CD4-positive, alpha-beta T cell treated with Interferon alpha-2 for 1 hour (primary cell): ENCODE results near the gene GKAP1.
A peak's percentile ranks its signal among the peaks of the same experiment; 100 is the strongest.
"Not testable (repeated sequence)": the region's sequence is repeated elsewhere in the genome, so short reads cannot be mapped to it uniquely, and the experiment has no call there.

Experiments
- DNase-seq, 2 donors: peaks; one replicate each; pipeline ENCODE4 v3.0.0-alpha.2; 2020 to 2022

The GKAP1 gene

DNA sequence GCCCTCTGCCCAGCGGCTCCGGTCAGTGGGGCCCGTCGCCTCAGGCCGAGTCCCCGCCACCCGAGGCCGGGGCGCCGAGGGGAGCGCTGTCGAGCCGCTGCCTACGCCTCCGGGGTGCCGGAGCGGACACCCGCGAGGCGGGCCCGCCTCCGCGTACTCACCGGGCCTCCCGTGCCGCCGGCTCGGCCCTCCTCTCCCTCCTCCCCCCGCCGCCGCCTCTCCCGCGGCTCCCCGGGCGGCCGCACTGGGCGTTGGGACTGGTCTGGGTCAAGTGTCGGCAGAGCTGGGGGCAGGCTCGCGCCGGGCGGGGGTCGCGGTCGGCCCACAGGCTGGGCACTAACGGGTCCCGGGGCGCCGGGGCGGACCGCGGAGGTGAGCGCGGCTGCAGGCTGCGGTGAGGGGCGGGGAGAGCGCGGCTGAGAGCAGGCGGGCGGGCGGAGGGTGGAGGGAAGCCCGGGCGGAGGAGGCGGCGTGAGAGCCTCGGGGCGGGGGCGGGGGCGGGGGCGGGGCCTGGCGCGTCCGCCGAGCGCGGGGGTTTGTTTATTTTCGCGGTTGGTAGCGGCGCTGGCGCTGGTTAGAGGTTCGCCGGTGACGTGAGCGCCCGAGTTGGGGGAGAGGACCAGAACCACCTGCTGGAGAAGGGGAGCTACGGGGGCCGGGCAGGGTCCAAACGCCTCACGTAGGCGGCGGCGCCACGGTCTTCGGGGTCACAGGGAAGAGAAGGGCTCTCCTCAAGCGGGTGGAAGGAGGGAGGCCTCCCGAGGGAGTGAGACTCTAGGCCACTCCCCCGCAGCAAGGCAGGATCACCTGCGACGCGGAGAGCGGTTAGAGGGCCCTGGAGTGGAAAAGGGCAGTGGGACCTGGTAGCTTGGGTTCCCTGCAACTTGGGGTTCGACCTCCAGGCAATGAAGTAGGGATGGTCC lies at the start of gene GKAP1:
Gene GKAP1, minus strand, starts transcription at position 414 of the 923 bp plus-strand sequence. CDS start 11,252 bp downstream, outside the sequence.
- DNase-seq, result peak; percentile 90

DNA sequence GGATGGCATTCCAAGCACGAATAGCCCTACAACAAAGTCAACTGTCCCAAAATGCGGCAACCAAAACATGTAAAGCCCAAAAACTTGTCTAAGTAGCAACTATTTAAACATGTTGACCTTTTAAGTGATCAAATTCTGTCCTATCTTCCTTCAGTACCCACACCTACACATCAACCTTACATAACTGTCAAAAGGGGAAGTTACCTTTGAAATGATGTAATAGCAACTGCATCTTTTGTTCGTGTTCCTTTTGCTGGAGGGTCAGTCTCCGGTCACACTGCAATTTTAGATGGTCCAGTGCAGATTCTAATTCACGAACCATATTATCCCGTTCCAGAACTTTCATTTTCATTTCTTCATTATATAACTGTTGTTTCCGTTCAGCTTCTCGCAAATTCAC lies 32.3 kb upstream of the GKAP1 start:
- not testable (repeated sequence) for DNase-seq

DNA sequence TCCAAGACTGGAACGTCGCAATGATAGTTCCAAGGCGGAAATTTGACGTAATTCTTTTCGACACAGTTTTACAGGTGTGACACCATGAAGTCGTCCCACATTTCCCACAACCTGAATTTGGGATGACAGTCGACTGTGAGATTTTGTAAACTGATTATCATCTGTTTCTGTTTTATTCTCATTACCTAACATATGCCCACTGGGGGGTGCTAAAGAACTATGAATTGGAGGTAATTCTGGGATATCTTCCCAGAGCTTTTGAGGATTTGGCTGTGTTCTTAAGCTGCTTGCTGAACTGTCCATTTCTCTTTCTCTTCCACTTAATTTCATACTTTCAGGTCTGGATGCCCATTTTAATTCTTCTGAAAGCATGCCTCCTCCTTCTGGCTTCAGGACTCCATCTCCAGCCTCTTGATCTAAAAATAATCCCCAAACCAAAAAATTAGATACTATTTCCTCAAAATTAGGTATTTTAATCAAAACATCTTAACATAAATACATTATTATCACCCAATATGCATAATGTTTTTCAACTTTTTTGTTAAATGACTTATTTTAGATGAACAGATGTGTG lies 19.6 kb upstream of the GKAP1 start:
- DNase-seq, result not testable (repeated sequence)

DNA sequence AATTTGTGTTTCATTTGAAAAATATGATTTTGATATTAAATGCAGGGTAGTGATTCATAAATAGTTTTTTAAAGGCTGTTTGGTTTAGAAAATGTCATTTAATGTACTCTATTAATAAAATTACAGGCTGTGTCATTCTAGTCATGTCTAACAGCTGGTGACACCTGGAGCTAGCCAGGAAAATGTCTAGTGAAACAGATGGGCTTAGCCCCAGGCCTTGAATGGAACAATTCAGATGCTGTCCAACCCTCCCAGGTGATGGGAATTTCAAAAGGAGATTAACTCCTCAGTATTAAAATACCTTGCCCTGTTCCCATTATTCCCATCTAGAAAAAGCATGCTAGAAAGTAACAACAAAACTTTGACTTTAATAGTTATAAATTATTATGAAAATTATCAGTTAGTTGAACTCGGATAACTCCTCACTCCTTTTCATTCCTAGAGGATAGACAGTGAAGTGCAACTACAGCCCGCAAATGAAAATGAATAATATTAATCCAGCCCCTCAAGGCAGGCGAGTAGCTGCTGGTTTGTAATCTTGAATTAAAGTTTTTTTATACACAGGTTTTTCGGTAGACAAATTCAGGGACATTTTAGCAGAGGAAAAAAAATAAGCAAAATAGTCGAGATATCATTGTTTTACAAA lies 13.0 kb upstream of the GKAP1 start:
- not testable (repeated sequence) for DNase-seq

DNA sequence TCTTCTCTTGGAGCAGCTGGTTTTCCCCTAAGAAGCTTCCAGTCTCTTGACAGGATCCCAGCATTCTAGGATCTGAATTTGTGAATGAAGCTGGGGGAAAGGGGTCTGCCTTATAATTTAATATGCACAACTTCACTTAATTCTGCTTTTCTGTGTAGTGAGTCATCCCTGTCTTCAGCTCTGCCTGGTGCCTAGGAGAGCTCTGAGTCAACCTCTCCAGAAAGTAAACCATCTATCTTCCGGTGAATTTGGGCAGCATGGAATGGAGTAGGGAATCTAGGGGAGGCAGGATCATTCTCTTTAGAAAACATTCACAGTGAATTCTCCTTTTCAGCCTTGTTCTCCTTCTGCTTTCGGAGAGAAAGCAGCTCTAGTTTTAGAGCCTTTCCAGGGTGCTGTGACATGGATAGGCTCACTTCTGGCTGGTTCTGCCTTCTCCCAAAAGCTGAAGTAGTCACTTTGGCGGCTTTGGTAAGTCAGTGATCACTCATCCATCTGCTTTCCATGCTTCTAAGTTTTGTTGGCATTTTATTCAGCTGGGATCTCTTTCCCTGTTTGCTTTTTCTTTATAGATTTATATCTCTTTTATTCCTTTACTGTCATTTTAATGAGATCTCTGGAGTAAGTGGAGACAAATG lies 7.5 kb upstream of the GKAP1 start:
- not testable (repeated sequence) for DNase-seq

DNA sequence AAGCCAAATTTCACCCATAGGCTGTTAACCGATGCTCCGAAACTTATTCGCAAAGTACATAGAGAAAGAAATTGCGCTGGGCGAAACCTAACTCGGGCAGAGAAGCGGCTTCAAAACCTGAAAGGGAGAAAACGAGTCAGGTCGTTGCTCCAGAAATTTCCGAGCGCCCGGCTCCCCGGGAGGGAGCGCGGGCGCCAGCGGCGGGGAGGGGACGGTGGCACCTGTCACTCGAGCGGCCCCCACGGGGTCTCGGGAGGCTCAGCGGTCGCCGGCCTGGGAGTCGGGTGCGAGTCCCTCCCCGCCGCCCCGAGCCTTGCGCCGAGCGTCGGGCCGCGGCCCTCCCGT lies 586 bp downstream of the GKAP1 start:
- not testable (repeated sequence) for DNase-seq

DNA sequence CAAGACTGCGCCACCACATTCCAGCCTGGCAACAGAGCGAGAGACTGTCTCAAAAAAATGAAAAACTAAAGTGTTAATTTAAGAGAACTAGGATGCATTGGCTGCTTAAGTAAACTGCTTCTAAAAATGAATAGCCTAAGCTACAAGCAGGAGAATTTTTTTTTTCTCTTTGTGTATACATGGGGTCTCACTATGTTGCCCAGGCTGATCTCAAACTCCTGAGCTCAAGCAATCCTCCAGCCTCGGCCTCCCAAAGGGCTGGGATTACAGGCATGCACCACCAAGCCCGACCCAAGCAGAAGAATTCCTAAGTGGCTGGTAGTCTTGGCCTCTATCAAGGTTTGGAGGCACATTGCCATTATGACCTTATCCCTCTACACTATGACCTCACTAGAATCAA lies 2.4 kb downstream of the GKAP1 start:
- not testable (repeated sequence) for DNase-seq

DNA sequence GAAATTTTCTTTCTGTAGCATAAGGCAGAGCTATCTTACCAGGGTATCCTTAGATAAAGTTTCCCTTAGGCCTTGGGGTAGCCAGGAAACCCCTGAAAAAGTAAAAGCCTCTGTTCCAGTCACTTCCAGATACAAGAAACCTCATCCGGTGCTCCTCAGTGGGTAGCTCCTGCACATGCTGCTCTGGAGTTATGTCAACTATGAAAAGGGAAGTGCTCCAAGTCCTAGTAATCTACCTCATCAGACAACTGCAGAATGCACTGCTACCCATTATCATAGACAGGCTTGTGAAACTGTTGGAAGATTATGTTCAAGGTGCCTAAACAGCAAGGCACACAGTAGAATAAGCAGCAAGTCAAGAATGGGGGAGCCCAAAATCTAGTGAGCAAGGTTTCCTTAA lies 8.4 kb downstream of the GKAP1 start:
- not testable (repeated sequence) for DNase-seq

DNA sequence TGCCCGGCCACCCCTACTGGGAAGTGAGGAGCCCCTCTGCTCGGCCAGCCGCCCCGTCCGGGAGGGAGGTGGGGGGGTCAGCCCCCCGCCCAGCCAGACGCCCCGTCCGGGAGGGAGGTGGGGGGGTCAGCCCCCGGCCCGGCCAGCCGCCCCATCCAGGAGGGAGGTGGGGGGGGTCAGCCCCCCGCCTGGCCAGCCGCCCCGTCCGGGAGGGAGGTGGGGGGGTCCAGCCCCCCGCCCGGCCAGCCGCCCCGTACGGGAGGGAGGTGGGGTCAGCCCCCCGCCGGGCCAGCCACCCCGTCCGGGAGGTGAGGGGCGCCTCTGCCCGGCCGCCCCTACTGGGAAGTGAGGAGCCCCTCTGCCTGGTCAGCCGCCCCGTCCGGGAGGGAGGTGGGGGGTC lies 13.1 kb downstream of the GKAP1 start:
- DNase-seq, result not testable (repeated sequence)

DNA sequence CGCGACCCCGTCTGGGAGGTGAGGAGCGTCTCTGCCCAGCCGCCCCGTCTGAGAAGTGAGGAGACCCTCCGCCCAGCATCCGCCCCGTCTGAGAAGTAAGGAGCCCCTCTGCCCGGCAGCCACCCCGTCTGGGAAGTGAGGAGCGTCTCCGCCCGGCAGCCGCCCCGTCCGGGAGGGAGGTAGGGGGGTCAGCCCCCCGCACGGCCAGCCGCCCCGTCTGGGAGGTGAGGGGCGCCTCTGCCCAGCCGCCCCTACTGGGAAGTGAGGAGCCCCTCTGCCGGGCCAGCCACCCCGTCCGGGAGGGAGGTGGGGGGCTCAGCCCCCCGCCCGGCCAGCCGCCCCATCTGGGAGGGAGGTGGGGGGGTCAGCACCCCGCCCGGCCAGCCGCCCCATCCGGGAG lies 13.6 kb downstream of the GKAP1 start:
- not testable (repeated sequence) for DNase-seq

DNA sequence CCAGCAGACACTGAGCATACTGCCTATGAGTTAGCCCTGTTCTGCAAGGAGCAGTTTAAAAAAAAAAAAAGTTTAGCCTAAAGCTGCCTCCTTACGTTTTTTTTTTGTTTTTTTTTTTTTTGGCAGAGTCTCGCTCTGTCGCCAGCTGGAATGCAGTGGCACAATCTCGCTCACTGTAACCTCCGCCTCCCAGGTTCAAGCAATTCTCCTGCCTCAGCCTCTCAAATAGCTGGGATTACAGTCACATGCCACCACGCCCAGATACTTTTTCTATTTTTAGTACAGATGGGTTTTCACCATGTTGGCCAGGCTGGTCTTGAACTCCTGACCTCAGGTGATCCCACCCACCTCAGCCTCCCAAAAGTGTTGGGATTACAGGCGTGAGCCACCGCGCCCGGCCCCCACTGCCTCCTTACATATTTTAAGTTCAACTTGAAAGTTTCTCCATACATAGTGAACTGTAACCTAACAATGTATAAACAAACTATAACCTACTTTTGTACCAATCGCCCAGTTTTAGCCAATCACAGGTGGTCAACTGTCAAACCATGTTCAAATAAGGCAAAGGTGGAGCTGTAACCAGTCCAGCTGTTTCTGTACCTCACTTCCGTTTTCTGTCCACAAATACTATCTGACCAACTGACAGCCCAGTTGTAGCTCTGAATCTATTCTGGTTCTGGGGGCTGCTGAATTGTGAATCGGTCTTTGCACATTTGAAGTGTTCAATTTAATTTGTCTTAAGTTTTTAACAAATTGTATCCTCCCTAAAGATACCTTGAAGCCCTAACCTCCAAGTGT lies 17.1 kb downstream of the GKAP1 start:
- DNase-seq, result no peak

DNA sequence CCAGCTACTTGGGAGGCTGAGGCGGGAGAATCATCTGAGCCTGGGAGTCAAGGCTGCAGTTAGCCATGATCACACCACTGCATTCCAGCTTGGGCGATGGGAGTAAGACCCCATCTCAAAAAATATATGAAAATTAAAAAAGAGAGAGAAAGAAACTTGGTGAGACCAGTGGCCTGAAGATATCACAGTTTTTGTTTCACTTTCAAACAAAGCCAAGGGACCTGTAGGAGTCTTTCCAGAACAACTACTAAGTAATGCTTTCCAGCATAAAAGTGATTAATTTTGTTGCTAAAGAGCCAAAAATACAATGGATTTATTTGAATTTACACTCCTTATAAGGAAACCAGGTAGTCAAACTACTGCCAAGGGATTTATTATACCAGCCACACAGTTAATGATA lies 23.5 kb downstream of the GKAP1 start:
- no peak for DNase-seq

DNA sequence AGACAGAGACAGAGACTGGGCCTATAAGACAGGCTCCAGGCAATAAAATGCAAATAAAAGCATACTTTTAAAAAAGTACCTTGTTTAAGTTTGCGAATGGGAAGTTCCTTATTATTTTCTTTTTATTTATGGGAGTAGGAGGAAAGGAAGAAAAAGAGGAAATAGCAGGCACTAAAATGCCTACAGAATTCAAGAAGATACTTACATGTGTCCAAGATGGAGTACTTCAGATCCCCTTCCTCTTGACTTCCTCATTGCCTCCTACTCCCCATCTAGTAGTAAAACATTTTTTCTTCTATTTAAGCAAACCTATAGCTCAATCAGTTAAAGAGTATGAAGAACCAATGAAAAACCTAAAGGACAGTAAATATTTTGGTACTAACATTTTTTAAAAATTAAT lies 24.8 kb downstream of the GKAP1 start:
- no peak for DNase-seq

DNA sequence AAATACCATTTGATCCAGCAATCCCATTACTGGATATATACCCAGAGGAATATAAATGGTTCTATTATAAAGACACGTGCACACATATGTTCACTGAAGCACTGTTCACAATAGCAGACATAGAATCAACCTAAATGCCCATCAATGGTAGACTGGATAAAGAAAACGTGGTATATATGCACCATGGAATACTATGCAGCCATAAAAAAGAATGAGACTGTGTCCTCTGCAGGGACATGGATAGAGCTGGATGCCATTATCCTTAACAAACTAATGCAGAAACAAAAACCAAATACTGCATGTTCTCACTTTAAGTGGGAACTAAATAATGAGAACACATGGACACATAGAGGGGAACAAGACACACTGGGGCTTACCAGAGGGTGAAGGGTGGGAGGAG lies 39.4 kb downstream of the GKAP1 start:
- no peak for DNase-seq

DNA sequence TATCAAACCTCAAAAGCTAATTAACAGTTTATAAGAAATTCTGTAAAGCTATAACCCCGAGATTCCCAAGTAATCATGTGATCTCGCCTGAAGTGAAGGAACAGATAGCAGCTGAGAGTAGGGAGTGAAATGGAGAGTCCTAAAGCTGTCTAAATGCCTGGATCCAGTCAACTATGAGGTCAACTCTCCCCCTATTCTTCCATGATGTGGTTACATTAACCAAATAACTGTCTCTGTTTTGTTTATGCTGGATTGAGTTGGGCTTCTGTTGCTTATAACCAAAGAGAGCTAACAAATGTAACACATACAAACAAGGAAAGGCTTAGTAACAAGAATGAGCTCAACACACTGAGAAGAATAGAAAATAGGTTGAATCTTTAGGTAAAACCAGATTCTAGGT lies 41.6 kb downstream of the GKAP1 start:
- DNase-seq, result no peak

DNA sequence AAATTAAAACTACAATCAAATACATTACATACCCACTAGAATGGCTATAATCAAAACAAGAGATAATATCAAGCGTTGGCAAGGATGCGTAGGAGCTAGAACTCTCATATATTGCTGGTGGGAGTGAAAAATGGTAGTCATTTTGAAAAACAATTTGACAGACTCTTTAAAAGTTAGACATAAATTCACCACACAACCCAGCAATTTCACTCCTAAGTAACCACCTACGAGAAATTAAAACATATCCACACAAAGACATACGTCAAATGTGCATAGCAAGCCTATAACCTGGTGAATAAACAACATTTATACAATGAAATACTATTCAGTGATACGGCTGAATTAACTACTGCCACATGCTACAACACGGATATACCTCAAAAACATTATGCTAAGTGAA lies 44.7 kb downstream of the GKAP1 start:
- DNase-seq, result no peak

DNA sequence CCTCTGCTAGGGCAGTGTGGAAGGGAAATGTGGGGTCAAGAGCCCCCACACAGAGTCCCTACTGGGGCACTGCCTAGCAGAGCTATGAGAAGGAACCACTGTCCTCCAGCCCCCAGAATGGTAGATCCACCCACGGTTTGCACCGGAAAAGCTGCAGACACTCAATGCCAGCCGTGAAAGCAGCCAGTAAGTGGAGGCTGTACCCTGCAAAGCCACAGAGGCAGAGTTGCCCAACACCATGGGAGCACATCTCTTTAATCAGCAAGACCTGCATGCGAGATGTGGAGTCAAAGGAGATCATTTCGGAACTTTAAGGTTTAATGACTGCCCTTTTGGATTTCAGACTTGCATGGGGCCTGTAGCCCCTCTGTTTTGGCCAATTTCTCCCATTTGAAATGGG lies 52.2 kb downstream of the GKAP1 start:
- no peak for DNase-seq

DNA sequence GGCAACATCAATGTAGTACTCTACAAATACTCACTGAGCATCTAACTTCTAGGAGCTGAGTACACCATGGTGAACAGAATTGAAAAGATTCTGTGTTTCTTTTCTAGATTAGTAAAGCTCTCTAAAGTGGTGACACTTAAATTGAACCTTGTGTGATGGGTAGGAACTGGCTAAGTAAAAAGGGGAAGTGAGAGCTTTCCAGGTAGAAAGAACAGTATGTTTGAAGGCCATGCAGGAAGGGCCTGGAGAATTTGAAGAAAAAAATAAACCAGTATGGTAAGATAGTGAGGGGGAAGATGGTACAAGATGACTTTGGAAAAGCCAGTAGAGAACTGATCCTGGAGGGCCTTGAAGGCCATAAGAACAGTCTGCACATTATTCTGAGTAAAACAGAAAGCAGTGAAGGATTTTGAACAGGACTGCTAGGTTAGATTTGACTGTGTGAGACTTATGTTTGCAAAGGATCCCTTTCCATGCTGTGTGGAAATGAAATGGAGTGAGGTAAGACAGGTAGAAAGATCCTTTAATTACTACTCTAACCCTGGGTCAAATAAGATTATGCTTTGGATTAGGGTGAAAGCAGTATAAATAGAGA lies 63.1 kb downstream of the GKAP1 start:
- no peak for DNase-seq

DNA sequence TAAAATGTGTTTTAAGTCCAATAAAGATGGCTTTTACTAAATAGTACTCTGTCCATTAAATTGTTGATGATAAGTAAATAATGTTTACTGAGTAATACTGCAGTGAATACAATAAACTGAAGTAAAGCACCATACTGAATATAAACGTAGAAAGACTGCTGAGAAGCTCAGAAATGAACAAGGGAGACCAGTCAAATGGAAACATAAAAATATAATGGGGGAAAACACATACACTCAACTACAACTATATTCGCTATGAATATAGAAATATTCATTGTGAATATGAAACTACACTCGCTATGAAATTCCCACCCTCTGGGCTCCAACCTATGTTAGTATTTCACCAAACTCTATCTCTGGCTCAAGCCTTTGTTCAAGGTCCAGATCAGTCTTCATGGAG lies 67.9 kb downstream of the GKAP1 start:
- DNase-seq, result no peak

DNA sequence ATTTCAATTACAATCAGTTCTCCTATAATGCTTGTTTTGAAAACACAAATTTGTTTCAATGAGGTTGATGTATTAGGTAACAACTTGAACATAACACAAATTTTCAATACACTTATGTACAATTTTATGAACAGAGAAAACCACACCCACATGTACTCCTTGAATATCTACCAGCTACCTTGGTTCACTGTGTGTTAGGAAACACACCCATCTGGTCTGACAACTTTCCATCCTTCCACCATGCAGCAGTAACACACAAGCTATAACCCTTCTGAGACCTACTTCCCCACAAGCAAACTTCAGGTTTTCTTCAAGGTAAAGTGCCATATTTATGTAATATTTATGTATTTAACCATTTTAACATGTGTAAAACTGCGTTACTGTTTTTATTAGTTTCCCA lies 73.4 kb downstream of the GKAP1 start:
- DNase-seq, result no peak

DNA sequence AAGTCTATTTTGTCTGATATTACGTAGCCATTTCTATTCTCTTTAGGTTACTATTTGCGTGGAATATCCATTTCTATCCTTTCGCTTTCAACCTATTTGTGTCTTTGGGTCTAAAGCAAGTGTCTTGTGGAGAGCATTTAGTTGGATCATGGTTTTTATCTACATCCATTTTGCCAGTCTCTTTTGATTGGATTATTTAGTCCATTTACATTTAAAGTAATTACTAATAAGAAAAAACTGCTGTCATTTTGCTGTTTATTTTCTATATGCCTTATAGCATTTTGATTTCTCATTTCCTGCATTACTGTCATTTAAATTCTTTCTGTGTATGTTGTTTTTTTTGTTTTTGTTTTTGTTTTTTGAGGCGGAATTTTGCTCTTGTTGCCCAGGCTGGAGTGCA lies 83.8 kb downstream of the GKAP1 start:
- DNase-seq, result no peak
